ENCODE data around the gene SRL. TPM values are rescaled to one million over a fixed set of nuclear protein-coding genes. Genes with fewer than 3 reads are reported as not detected.

Gene SRL
- total RNA-seq, 2 experiments from 2014 or later, result not detected

DNA sequence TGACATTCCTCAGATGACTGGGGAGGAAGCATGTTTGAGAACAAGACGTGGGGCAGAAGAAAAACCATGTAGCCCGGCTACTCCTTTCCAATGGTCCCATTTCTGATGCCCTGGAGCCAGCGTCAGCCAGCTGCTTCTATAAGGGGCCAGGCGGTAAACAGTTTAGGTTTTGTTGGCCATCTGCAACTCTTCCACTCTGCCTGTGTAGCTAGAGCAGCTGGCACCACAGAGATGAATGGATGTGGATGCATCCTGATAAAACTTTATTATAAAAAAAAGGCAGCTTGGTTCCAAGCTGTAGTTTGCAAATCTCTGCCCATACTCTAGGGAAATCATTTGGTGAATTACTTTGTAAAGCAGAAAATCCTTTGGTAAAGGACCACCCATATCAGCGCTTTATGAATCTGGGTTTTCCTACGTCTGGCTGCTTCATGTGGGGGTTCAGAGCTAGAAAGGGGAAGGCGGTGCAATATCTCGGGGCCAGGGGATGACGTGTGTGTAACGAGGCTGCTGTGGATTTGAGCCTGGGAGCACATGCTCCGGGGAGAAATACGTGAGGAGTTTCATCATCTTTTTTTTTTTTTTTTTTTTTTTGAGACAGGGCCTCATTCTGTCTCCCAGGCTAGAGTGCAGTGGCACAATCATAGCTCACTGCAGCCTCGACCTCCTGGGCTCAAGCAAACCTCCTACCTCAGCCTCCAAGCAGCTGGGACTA is 3.4 kb upstream of the SRL start:
- Mint-ChIP-seq H3K4me1 (ENCODE audit: low read depth) (no peaks in the 10 kb centered on the region), H3K4me3 (no peak overlapping the region), H3K36me3 (ENCODE audit: low read depth) (no peaks in the 10 kb centered on the region), H3K27ac (no peak overlapping the region), H3K27me3 (no peaks in the 10 kb centered on the region), H3K9me3 (no peaks in the 10 kb centered on the region)
- H3K9me3 ChIP-seq (ENCODE audit: control insufficient read depth in 1 of 2, insufficient read depth in 1 of 2, low read length in 2 of 2), result no peaks in the 10 kb centered on the region
- ATAC-seq (ENCODE audit: poor library complexity) (no peak), DNase-seq (no peak)
- no peak overlapping the region for H3K4me3 ChIP-seq (ENCODE audit: low read length)
- H3K36me3 ChIP-seq (ENCODE audit: insufficient read depth, low read length), result no peaks in the 10 kb centered on the region
- no peaks in the 10 kb centered on the region for H3K27me3 ChIP-seq (ENCODE audit: control insufficient read depth in 1 of 2, insufficient read depth in 2 of 2, low read length in 2 of 2)
- ChIA-PET POLR2A (no interaction called here), CTCF (interaction anchor here (0.7 to 1.3 kb wide), 2 partner anchors 9 to 263 kb away, joined by 4 read pairs; no protein-coding TSS in a partner anchor)
- TF ChIP-seq, protein P1, sequence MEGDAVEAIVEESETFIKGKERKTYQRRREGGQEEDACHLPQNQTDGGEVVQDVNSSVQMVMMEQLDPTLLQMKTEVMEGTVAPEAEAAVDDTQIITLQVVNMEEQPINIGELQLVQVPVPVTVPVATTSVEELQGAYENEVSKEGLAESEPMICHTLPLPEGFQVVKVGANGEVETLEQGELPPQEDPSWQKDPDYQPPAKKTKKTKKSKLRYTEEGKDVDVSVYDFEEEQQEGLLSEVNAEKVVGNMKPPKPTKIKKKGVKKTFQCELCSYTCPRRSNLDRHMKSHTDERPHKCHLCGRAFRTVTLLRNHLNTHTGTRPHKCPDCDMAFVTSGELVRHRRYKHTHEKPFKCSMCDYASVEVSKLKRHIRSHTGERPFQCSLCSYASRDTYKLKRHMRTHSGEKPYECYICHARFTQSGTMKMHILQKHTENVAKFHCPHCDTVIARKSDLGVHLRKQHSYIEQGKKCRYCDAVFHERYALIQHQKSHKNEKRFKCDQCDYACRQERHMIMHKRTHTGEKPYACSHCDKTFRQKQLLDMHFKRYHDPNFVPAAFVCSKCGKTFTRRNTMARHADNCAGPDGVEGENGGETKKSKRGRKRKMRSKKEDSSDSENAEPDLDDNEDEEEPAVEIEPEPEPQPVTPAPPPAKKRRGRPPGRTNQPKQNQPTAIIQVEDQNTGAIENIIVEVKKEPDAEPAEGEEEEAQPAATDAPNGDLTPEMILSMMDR (IDR thresholded peaks at IDR 0.05), result no peak
- no peak overlapping the region for H3K27ac ChIP-seq (ENCODE audit: low read depth in 1 of 2, low read length in 2 of 2)
- intact Hi-C loops (cut with DNase I, micrococcal nuclease), result no loop called here
- H3K4me1 ChIP-seq (ENCODE audit: insufficient read depth, low read length), result no peaks in the 10 kb centered on the region

DNA sequence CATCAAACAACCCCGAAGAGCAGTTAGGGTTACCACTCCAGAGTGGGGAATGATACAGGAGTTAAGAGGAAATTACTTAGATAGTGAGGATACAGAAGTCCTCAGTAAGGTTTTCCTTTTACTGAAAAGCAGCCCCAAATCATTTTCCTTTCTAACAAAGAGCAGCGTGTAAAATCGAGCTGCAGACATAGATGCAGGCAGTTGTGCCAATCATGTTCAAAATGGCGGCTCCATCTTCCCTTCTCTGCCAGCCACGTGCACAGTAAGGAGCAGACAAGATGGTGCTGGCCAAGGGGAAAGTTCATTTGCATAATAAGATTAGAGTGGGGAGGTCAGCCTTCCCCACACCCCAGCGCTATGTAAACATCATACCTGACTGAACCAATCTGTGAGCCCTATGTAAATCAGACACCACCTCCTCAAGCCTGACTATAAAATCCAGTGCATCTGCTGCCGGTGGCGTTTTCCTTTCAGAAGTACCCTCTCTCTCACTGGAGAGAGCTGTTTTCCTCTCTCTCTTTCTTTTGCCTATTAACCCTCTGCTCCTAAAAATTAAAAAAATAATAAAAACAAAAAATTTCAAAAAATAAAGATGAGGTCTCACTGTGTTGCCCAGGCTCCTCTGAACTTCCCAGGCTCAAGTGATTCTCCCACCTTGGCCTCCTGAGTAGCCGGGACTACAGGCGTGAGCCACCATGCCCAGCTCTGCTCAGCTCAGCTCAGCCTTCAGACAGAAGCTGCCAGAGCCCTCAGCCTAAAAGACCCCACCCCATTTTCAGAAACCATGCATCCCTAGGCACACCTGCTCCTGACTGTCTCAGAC is 2.6 kb upstream of the SRL start:
- Mint-ChIP-seq H3K27ac (no peak overlapping the region), H3K9me3 (no peaks in the 10 kb centered on the region), H3K27me3 (no peaks in the 10 kb centered on the region), H3K36me3 (ENCODE audit: low read depth) (no peaks in the 10 kb centered on the region), H3K4me3 (no peak overlapping the region), H3K4me1 (ENCODE audit: low read depth) (no peaks in the 10 kb centered on the region)
- POLR2A ChIA-PET, result no interaction called here
- Histone ChIP-seq H3K4me3 (ENCODE audit: low read length) (no peak overlapping the region), H3K9me3 (ENCODE audit: control insufficient read depth in 1 of 2, insufficient read depth in 1 of 2, low read length in 2 of 2) (no peaks in the 10 kb centered on the region), H3K4me1 (ENCODE audit: insufficient read depth, low read length) (no peaks in the 10 kb centered on the region), H3K36me3 (ENCODE audit: insufficient read depth, low read length) (no peaks in the 10 kb centered on the region), H3K27ac (ENCODE audit: low read depth in 1 of 2, low read length in 2 of 2) (no peak overlapping the region), H3K27me3 (ENCODE audit: control insufficient read depth in 1 of 2, insufficient read depth in 2 of 2, low read length in 2 of 2) (no peaks in the 10 kb centered on the region)
- CTCF ChIA-PET, result interaction anchor here (0.5 to 1.3 kb wide), 3 partner anchors 10 to 43 kb away, joined by 3 to 4 read pairs (median 3); no protein-coding TSS in a partner anchor
- TF ChIP-seq, protein P1 (IDR thresholded peaks at IDR 0.05), result no peak
- ATAC-seq (ENCODE audit: poor library complexity) (no peak), DNase-seq (no peak)
- intact Hi-C loops (cut with DNase I, micrococcal nuclease), result no loop called here

DNA sequence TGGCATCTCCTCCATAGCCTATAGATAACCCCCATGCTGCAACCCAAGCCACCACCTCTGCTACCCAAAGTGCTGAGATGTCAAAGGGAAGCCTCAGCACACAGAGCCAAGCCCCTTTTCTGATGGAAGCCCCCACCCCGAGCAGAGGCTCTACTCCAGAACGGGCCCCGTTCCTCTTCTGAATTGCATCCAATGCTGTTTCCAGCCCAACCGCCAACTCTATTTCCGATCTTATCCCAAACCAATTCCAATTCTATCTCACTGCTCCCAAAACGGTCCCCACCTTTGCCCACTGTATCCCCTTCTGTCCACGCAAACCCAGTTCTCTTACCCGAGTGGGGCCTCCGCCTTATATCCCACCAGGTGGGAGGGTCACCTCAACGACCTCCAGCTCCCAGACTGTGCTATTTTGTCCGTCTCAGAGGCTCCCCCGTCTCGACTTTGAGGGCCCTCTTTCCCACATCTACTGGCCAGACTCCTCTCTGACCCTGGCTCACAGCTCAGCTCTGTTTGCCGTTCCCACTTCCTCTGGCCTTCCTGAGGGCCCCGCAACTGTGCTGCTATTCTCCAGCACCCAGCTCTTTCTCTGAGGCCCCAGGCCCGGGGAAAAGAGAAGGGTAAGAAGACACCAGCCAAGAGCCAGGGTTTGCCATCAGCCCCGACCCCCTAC is 487 bp downstream of the SRL start:
- ChIA-PET POLR2A (no interaction called here), CTCF (no interaction called here)
- TF ChIP-seq, protein P1 (IDR thresholded peaks at IDR 0.05), result no peak
- no peak overlapping the region for H3K4me3 ChIP-seq (ENCODE audit: low read length)
- H3K9me3 ChIP-seq (ENCODE audit: control insufficient read depth in 1 of 2, insufficient read depth in 1 of 2, low read length in 2 of 2), result no peaks in the 10 kb centered on the region
- Mint-ChIP-seq H3K36me3 (ENCODE audit: low read depth) (no peaks in the 10 kb centered on the region), H3K4me3 (no peak overlapping the region), H3K27ac (no peak overlapping the region), H3K27me3 (peaks cover 10% of the 10 kb centered on the region), H3K4me1 (ENCODE audit: low read depth) (no peaks in the 10 kb centered on the region), H3K9me3 (no peaks in the 10 kb centered on the region)
- DNase-seq (no peak), ATAC-seq (ENCODE audit: poor library complexity) (no peak)
- intact Hi-C loops (cut with DNase I, micrococcal nuclease), result no loop called here
- no peaks in the 10 kb centered on the region for H3K4me1 ChIP-seq (ENCODE audit: insufficient read depth, low read length)
- no peaks in the 10 kb centered on the region for H3K36me3 ChIP-seq (ENCODE audit: insufficient read depth, low read length)
- H3K27ac ChIP-seq (ENCODE audit: low read depth in 1 of 2, low read length in 2 of 2), result no peak overlapping the region
- no peaks in the 10 kb centered on the region for H3K27me3 ChIP-seq (ENCODE audit: control insufficient read depth in 1 of 2, insufficient read depth in 2 of 2, low read length in 2 of 2)
